ENCODE results near the gene CENPA.
"Not testable (repeated sequence)": the region's sequence is repeated elsewhere in the genome, so short reads cannot be mapped to it uniquely, and the experiment has no call there.

The CENPA gene

GRCh38 chr2:26792720-26793119 lies 6.9 kb downstream of the CENPA start:
- no peak for DNase-seq (ENCODE audit: low spot score)

- no peak for DNase-seq (ENCODE audit: low spot score)
These were observed 7.7 kb downstream of the CENPA start for GRCh38 chr2:26793518-26793917.

- not testable (repeated sequence) for DNase-seq (ENCODE audit: low spot score)
These were observed 9.3 kb downstream of the CENPA start for GRCh38 chr2:26795135-26795534.

GRCh38 chr2:26801328-26801727 lies 15.5 kb downstream of the CENPA start:
- DNase-seq (ENCODE audit: low spot score) = no peak

GRCh38 chr2:26801796-26802195 lies 15.9 kb downstream of the CENPA start:
- DNase-seq (ENCODE audit: low spot score) = no peak

GRCh38 chr2:26805241-26805676 lies 19.4 kb downstream of the CENPA start:
- DNase-seq (ENCODE audit: low spot score) = no peak

- no peak for DNase-seq (ENCODE audit: low spot score)
These were observed 22.1 kb downstream of the CENPA start for GRCh38 chr2:26807788-26808460.

GRCh38 chr2:26809211-26809610 lies 23.4 kb downstream of the CENPA start:
- no peak for DNase-seq (ENCODE audit: low spot score)

- DNase-seq (ENCODE audit: low spot score) = no peak
These were observed 24.2 kb downstream of the CENPA start for GRCh38 chr2:26809876-26810577.

- no peak for DNase-seq (ENCODE audit: low spot score)
These were observed 25.4 kb downstream of the CENPA start for GRCh38 chr2:26811261-26811660.

- DNase-seq (ENCODE audit: low spot score) = no peak
These were observed 26.2 kb downstream of the CENPA start for GRCh38 chr2:26811791-26812694.

- no peak for DNase-seq (ENCODE audit: low spot score)
These were observed 26.9 kb downstream of the CENPA start for GRCh38 chr2:26812731-26813130.

GRCh38 chr2:26814072-26814765 lies 28.4 kb downstream of the CENPA start:
- DNase-seq (ENCODE audit: low spot score) = not testable (repeated sequence)

- no peak for DNase-seq (ENCODE audit: low spot score)
These were observed 31.0 kb downstream of the CENPA start for GRCh38 chr2:26816893-26817292.

GRCh38 chr2:26818255-26818654 lies 32.4 kb downstream of the CENPA start:
- peak; percentile 14 for DNase-seq (ENCODE audit: low spot score)

- DNase-seq (ENCODE audit: low spot score) = peak; percentile 12
These were observed 33.1 kb downstream of the CENPA start for GRCh38 chr2:26818972-26819371.

- DNase-seq (ENCODE audit: low spot score) = no peak
These were observed 35.1 kb downstream of the CENPA start for GRCh38 chr2:26820932-26821331.

GRCh38 chr2:26822877-26823276 lies 37.0 kb downstream of the CENPA start:
- DNase-seq (ENCODE audit: low spot score) = peak; percentile 28

GRCh38 chr2:26838121-26838906 lies 52.5 kb downstream of the CENPA start:
- no peak for DNase-seq (ENCODE audit: low spot score)

- no peak for DNase-seq (ENCODE audit: low spot score)
These were observed 55.2 kb downstream of the CENPA start for GRCh38 chr2:26840937-26841610.

GRCh38 chr2:26843041-26843440 lies 57.2 kb downstream of the CENPA start:
- no peak for DNase-seq (ENCODE audit: low spot score)
